H1 (cell line): ENCODE results near the gene C5. TPM values are rescaled to one million over a fixed set of nuclear protein-coding genes. Genes with fewer than 3 reads are reported as not detected.

Experiments used
- CTCF ChIA-PET: fragments of 300-600 bp; sonication (Branson Sonifier 250); formaldehyde crosslinking; loops from one replicate; lab custom pipeline; 2021; ENCODE audit not compliant: partially characterized antibody; lab: Charles Lee
- POLR2A ChIA-PET: fragments of 300-600 bp; sonication (Branson Sonifier 250); formaldehyde crosslinking; loops from one replicate; lab custom pipeline; 2021; ENCODE audit warnings: inconsistent platforms; ENCODE audit not compliant: partially characterized antibody; lab: Charles Lee
- DNase-seq, 2 experiments: peaks; one replicate each; pipeline versions ENCODE4 v3.0.0 to v3.0.0-alpha.2; 2010 to 2022; ENCODE audit warnings: low spot score in 2 of 2, low read depth in 1 of 2, mixed read lengths in 1 of 2
- FAIRE-seq: peaks from 2 replicates; lab custom pipeline; 2011; peaks lifted over from hg19 to GRCh38; lab: Jason Lieb, UNC
- H2AFZ ChIP-seq: 2 replicates; pipeline ENCODE4 v1.8.1; 2012; ENCODE audit warnings: low read length, inconsistent platforms
- H2AK5ac ChIP-seq: 2 replicates; pipeline ENCODE4 v1.6.1; 2013; ENCODE audit warnings: low read depth, low read length
- H2BK120ac ChIP-seq: replicated peaks from 2 replicates; pipeline ENCODE3; 2013; ENCODE audit warnings: low read depth, low read length, inconsistent platforms
- H2BK12ac ChIP-seq: 2 replicates; pipeline ENCODE4 v1.6.1; 2013; ENCODE audit warnings: low read depth, low read length
- H2BK15ac ChIP-seq: 2 replicates; pipeline ENCODE4 v1.6.1; 2013; ENCODE audit warnings: low read length
- H2BK20ac ChIP-seq: 2 replicates; pipeline ENCODE4 v1.6.1; 2013; ENCODE audit warnings: low read length
- H2BK5ac ChIP-seq: 2 replicates; pipeline ENCODE4 v1.6.1; 2013; ENCODE audit warnings: low read depth, low read length
- H3K14ac ChIP-seq: 2 replicates; pipeline ENCODE4 v1.6.1; 2013; ENCODE audit warnings: inconsistent platforms; ENCODE audit not compliant: insufficient read length
- H3K18ac ChIP-seq: 2 replicates; pipeline ENCODE4 v1.6.1; 2013; ENCODE audit warnings: low read length; ENCODE audit errors: extremely low read depth
- H3K23ac ChIP-seq: 2 replicates; pipeline ENCODE4 v1.6.1; 2013; ENCODE audit warnings: inconsistent platforms; ENCODE audit not compliant: insufficient read length
- H3K23me2 ChIP-seq: 2 replicates; pipeline ENCODE4 v1.6.1; 2013; ENCODE audit warnings: low read depth, low read length
- H3K27ac ChIP-seq: 2 replicates; pipeline ENCODE4 v1.6.1; 2011; ENCODE audit warnings: low read depth, low read length, inconsistent platforms
- H3K27me3 ChIP-seq, 4 experiments: replicated peaks in 1 of 4; 1 replicate in 1 of 4; 2 replicates in 3 of 4; pipeline versions ENCODE4 v1.6.1 to v1.8.1; 2011 to 2013; ENCODE audit warnings: low read length in 3 of 4, mild to moderate bottlenecking in 3 of 4, inconsistent platforms in 2 of 4, mixed read lengths in 2 of 4, moderate library complexity in 1 of 4; ENCODE audit not compliant: control insufficient read depth in 3 of 4, insufficient read depth in 3 of 4; ENCODE audit errors: extremely low read depth in 1 of 4
- H3K36me3 ChIP-seq, 4 experiments: 2 replicates each; pipeline versions ENCODE4 v1.6.1 to v1.8.1; 2011 to 2013; ENCODE audit warnings: mild to moderate bottlenecking in 4 of 4, low read length in 3 of 4, moderate library complexity in 2 of 4, control low read depth in 1 of 4, inconsistent platforms in 1 of 4; ENCODE audit not compliant: insufficient read depth in 4 of 4, control insufficient read depth in 2 of 4
- H3K4ac ChIP-seq: replicated peaks from 2 replicates; pipeline ENCODE3; 2013; ENCODE audit warnings: low read length, low read depth, mixed read lengths, inconsistent platforms; ENCODE audit not compliant: insufficient read length
- H3K4me1 ChIP-seq, 4 experiments: replicated peaks in 1 of 4; 1 replicate in 1 of 4; 2 replicates in 3 of 4; pipeline versions ENCODE4 v1.6.1 to v1.8.1; 2011 to 2013; ENCODE audit warnings: low read length in 3 of 4, inconsistent platforms in 2 of 4, mixed read lengths in 1 of 4; ENCODE audit not compliant: insufficient read depth in 4 of 4, control insufficient read depth in 3 of 4
- H3K4me2 ChIP-seq, 2 experiments: 2 replicates each; pipeline versions ENCODE4 v1.6.1 to v1.8.1; 2011 to 2013; ENCODE audit warnings: low read depth in 2 of 2, low read length in 2 of 2, control low read depth in 1 of 2, inconsistent platforms in 1 of 2, mild to moderate bottlenecking in 1 of 2; ENCODE audit not compliant: insufficient read depth in 1 of 2
- H3K4me3 ChIP-seq, 4 experiments: fragments of 200-600, 300-600 bp in 1 of 4; sonication (generic), shearing (Covaris generic), sonication (Bioruptor Twin) in 1 of 4; 2 replicates each; pipeline versions ENCODE4 v1.5.1 to v1.8.1; 2011 to 2016; ENCODE audit warnings: low read length in 4 of 4, low read depth in 3 of 4, control low read depth in 2 of 4, inconsistent platforms in 2 of 4, mild to moderate bottlenecking in 2 of 4, mixed read lengths in 1 of 4, moderate library complexity in 1 of 4; ENCODE audit not compliant: insufficient read depth in 2 of 4; ENCODE audit errors: extremely low read depth in 1 of 4
- H3K56ac ChIP-seq: replicated peaks from 2 replicates; pipeline ENCODE3; 2013; ENCODE audit warnings: low read depth, mild to moderate bottlenecking, mixed read lengths, low read length, inconsistent platforms; ENCODE audit not compliant: insufficient read length
- H3K79me1 ChIP-seq: 2 replicates; pipeline ENCODE4 v1.6.1; 2013; ENCODE audit warnings: low read depth, low read length, control low read depth
- H3K79me2 ChIP-seq, 2 experiments: 2 replicates each; pipeline versions ENCODE4 v1.6.1 to v1.8.1; 2012 to 2013; ENCODE audit warnings: low read length in 2 of 2, mild to moderate bottlenecking in 2 of 2, inconsistent platforms in 1 of 2; ENCODE audit not compliant: insufficient read depth in 2 of 2, control insufficient read depth in 1 of 2
- H3K9ac ChIP-seq, 4 experiments: replicated peaks in 1 of 4; 1 replicate in 1 of 4; 2 replicates in 3 of 4; pipeline versions ENCODE4 v1.6.1 to v1.8.1; 2011 to 2013; ENCODE audit warnings: low read depth in 3 of 4, low read length in 3 of 4, control low read depth in 2 of 4, mild to moderate bottlenecking in 2 of 4, moderate library complexity in 2 of 4, inconsistent platforms in 1 of 4; ENCODE audit errors: extremely low read depth in 1 of 4
- H3K9me3 ChIP-seq, 2 experiments: 2 replicates each; pipeline versions ENCODE4 v1.6.1 to v1.8.1; 2012 to 2013; ENCODE audit warnings: mild to moderate bottlenecking in 2 of 2, moderate library complexity in 2 of 2, control low read depth in 1 of 2, inconsistent platforms in 1 of 2, low read depth in 1 of 2, low read length in 1 of 2, mixed read lengths in 1 of 2; ENCODE audit not compliant: insufficient read depth in 2 of 2
- H4K20me1 ChIP-seq, 2 experiments: replicated peaks in 1 of 2; 2 replicates each; pipeline versions ENCODE3 to v1.8.1; 2011 to 2013; ENCODE audit warnings: inconsistent platforms in 2 of 2, low read length in 2 of 2, mild to moderate bottlenecking in 1 of 2; ENCODE audit not compliant: insufficient read depth in 2 of 2, control insufficient read depth in 1 of 2
- H4K5ac ChIP-seq: 2 replicates; pipeline ENCODE4 v1.6.1; 2013; ENCODE audit warnings: low read length, low read depth, mixed read lengths, inconsistent platforms; ENCODE audit not compliant: insufficient read length
- H4K8ac ChIP-seq: 2 replicates; pipeline ENCODE4 v1.8.0; 2013; ENCODE audit warnings: mild to moderate bottlenecking, moderate library complexity, low read length, inconsistent platforms; ENCODE audit not compliant: insufficient read depth; ENCODE audit errors: extremely low read depth
- H4K91ac ChIP-seq: replicated peaks from 2 replicates; pipeline ENCODE3; 2013; ENCODE audit warnings: low read length, mixed read lengths, inconsistent platforms; ENCODE audit not compliant: insufficient read length
- BCL11A ChIP-seq, 2 experiments: IDR thresholded peaks; one replicate each; pipeline ENCODE4 v1.6.1; 2011; ENCODE audit warnings: low read depth in 2 of 2, low read length in 2 of 2, mild to moderate bottlenecking in 2 of 2
- CHD1 ChIP-seq: IDR thresholded peaks from 2 replicates; pipeline ENCODE4 v1.6.1; 2012; ENCODE audit warnings: low read depth, low read length, improper control_type of control experiment
- E2F6 ChIP-seq: IDR thresholded peaks from 2 replicates; pipeline ENCODE4 v1.6.1; 2012; ENCODE audit warnings: inconsistent platforms
- GTF2F1 ChIP-seq: IDR thresholded peaks from 2 replicates; pipeline ENCODE4 v1.6.1; 2012; ENCODE audit warnings: low read depth, low read length, improper control_type of control experiment, borderline replicate concordance
- HDAC2 ChIP-seq, 2 experiments: fragments of 300-600 bp in 1 of 2; sonication (generic) in 1 of 2; IDR thresholded peaks; 2 replicates each; pipeline ENCODE4 v1.6.1; 2011 to 2012; ENCODE audit warnings: low read depth in 2 of 2, low read length in 2 of 2, mild to moderate bottlenecking in 2 of 2, moderate library complexity in 2 of 2, borderline replicate concordance in 1 of 2, inconsistent platforms in 1 of 2
- MAFK ChIP-seq: IDR thresholded peaks from 2 replicates; pipeline ENCODE4 v1.6.1; 2012; ENCODE audit warnings: low read depth, mild to moderate bottlenecking, improper control_type of control experiment, low read length
- POLR2AphosphoS5 ChIP-seq: IDR thresholded peaks from 2 replicates; pipeline ENCODE4 v1.6.1; 2011; ENCODE audit warnings: low read depth, low read length
- RAD21 ChIP-seq, 2 experiments: IDR thresholded peaks in 1 of 2; conservative IDR thresholded peaks in 1 of 2; 2 replicates each; pipeline ENCODE4 v1.6.1; 2011; ENCODE audit warnings: low read depth in 2 of 2, low read length in 2 of 2, improper control_type of control experiment in 1 of 2, inconsistent platforms in 1 of 2, mild to moderate bottlenecking in 1 of 2, moderate library complexity in 1 of 2
- SP2 ChIP-seq: IDR thresholded peaks from 2 replicates; pipeline ENCODE4 v1.6.1; 2012; ENCODE audit warnings: mild to moderate bottlenecking, low read length, inconsistent platforms
- WGBS, 2 experiments: shearing (Covaris generic) in 1 of 2; methylation state at CpG; one replicate each; pipeline versions ENCODE4 v1.1.6 to v1.1.7; 2013 to 2015; ENCODE audit warnings: low lambda C conversion rate in 2 of 2, mixed read lengths in 2 of 2, inconsistent platforms in 1 of 2, low coverage in 1 of 2, missing lambda C conversion rate in 1 of 2; ENCODE audit not compliant: insufficient replicate concordance in 2 of 2, insufficient coverage in 1 of 2, insufficient read length in 1 of 2; ENCODE audit errors: extremely low coverage in 1 of 2, missing lambda C conversion rate in 1 of 2; 5-methylcytosine and 5-hydroxymethylcytosine counted together
- polyA plus RNA-seq, 7 experiments: library from polyadenylated mRNA; depleted of rRNA in 3 of 7; stranded (reverse) in 5 of 7; unstranded in 2 of 7; fragments of >200 nt in 5 of 7; fragments of 200-250 nt in 2 of 7; gene quantifications; 1 replicate in 5 of 7; 2 replicates in 1 of 7; 4 replicates in 1 of 7; pipeline versions ENCODE4 v1.2.1 to v1.2.3, GENCODE V29; 2011 to 2013; ENCODE audit warnings: missing spikeins in 2 of 7, mixed read lengths in 2 of 7
- total RNA-seq: library from RNA; stranded (reverse); fragmentation: NEBNext Ultra II Directional; extraction: Animal tissue kit (Norgen Biotek cat#: 25700); gene quantifications from 2 replicates; pipeline ENCODE4 v1.2.1, GENCODE V29; 2021
- TF ChIP-seq, protein P1 (sequence below), 3 experiments: IDR thresholded peaks; 1 replicate in 2 of 3; 2 replicates in 1 of 3; pipeline versions ENCODE4 v1.5.1 to v1.6.1; 2011; ENCODE audit warnings: low read length in 3 of 3, mild to moderate bottlenecking in 3 of 3, inconsistent platforms in 2 of 3, low read depth in 1 of 3, moderate library complexity in 1 of 3; ENCODE audit not compliant: insufficient read depth in 1 of 3; ENCODE audit errors: control extremely low read depth in 1 of 3

The C5 gene
- total and polyA plus RNA-seq, 2 of the 8 experiments (the other 6 are each of a cell fraction or from before 2014, with no cell fraction given), result 0.24 to 0.35 TPM

DNA sequence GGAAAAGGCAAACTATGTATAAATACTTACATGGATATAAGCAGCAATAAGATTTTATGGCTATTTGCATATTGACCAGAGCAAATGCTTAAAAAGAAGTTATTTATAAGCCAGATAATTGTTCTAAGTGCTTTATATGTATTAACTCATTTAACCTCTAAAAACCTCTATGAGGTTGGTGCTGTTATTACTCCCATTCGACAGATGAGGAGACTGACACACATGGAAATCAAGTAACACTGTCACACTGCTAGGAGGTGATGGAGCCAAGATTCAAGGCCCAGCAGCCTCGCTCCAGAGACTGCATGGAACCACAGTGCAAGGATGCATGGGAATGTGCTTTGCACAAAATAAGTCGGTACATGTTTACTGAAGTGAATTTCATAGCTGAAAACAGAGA, 53.7 kb downstream of the C5 start:
- no peak overlapping the region for H2BK120ac ChIP-seq
- no peak overlapping the region for H2BK20ac ChIP-seq
- H3K79me1 ChIP-seq, result no peaks in the 10 kb centered on the region
- no peak overlapping the region for H3K4ac ChIP-seq
- no peak overlapping the region for H2BK5ac ChIP-seq
- no peak overlapping the region for H3K23ac ChIP-seq
- H3K79me2 ChIP-seq, result no peaks in the 10 kb centered on the region
- no peaks in the 10 kb centered on the region for H3K9me3 ChIP-seq
- no peak overlapping the region for H2AFZ ChIP-seq
- no peaks in the 10 kb centered on the region; a peak in 1 of 7 replicates for H3K4me1 ChIP-seq
- 89% methylated on average over 3 of the region's 3 CpGs; no CpG with 5 or more reads in 1 of the 2 experiments for WGBS, 2 experiments
- no peak overlapping the region for H2AK5ac ChIP-seq
- no peaks in the 10 kb centered on the region for H3K27me3 ChIP-seq
- no peak overlapping the region for H3K4me3 ChIP-seq
- H3K27ac ChIP-seq, result no peak overlapping the region
- ChIA-PET CTCF (interaction anchor here (1.0 to 1.1 kb wide), 2 partner anchors 8 to 12 kb away, joined by 3 read pairs; no protein-coding TSS in a partner anchor), POLR2A (interaction anchor here (0.6 kb wide), 1 partner anchor 9 kb away, joined by 3 read pairs; no protein-coding TSS in a partner anchor)
- no peak overlapping the region for H3K14ac ChIP-seq
- no peak overlapping the region for H3K9ac ChIP-seq
- H4K20me1 ChIP-seq, result no peaks in the 10 kb centered on the region
- no peak overlapping the region for H2BK12ac ChIP-seq
- H2BK15ac ChIP-seq, result no peak overlapping the region
- H3K18ac ChIP-seq, result no peak overlapping the region
- no peaks in the 10 kb centered on the region for H3K36me3 ChIP-seq
- no peak for FAIRE-seq
- H4K5ac ChIP-seq, result no peak overlapping the region
- no peak overlapping the region for H3K4me2 ChIP-seq
- no peak overlapping the region for H3K56ac ChIP-seq
- no peaks in the 10 kb centered on the region for H3K23me2 ChIP-seq
- DNase-seq, result no peak
- H4K91ac ChIP-seq, result no peak overlapping the region
- H4K8ac ChIP-seq, result 0 out of 2 replicates have a peak overlapping the region, but pooled peaks have one; percentile 28
- TF ChIP-seq POLR2AphosphoS5 (no peak), CHD1 (no peak), RAD21 (IDR thresholded peaks at IDR 0.05 in 1 of 2, conservative IDR thresholded peaks at IDR 0.05 in 1 of 2; ENCODE audit: low read depth in 2 of 2, low read length in 2 of 2) (no peak), MAFK (no peak), SP2 (no peak), E2F6 (no peak), BCL11A (IDR thresholded peaks at IDR 0.05; ENCODE audit: low read depth in 2 of 2, low read length in 2 of 2) (no peak), HDAC2 (IDR thresholded peaks at IDR 0.05; ENCODE audit: borderline replicate concordance in 1 of 2, low read depth in 2 of 2, low read length in 2 of 2) (no peak), GTF2F1 (no peak)
- TF ChIP-seq, protein P1, sequence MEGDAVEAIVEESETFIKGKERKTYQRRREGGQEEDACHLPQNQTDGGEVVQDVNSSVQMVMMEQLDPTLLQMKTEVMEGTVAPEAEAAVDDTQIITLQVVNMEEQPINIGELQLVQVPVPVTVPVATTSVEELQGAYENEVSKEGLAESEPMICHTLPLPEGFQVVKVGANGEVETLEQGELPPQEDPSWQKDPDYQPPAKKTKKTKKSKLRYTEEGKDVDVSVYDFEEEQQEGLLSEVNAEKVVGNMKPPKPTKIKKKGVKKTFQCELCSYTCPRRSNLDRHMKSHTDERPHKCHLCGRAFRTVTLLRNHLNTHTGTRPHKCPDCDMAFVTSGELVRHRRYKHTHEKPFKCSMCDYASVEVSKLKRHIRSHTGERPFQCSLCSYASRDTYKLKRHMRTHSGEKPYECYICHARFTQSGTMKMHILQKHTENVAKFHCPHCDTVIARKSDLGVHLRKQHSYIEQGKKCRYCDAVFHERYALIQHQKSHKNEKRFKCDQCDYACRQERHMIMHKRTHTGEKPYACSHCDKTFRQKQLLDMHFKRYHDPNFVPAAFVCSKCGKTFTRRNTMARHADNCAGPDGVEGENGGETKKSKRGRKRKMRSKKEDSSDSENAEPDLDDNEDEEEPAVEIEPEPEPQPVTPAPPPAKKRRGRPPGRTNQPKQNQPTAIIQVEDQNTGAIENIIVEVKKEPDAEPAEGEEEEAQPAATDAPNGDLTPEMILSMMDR (IDR thresholded peaks at IDR 0.05; ENCODE audit: control extremely low read depth in 1 of 3, insufficient read depth in 1 of 3, low read depth in 1 of 3, low read length in 3 of 3), result no peak
